ENCODE measurements around the gene LSM4. TPM values are rescaled to one million over a fixed set of nuclear protein-coding genes. Genes with fewer than 3 reads are reported as not detected.

LSM4 gene
- total and polyA plus RNA-seq, 2 of the 13 experiments (the other 11 are each of a cell fraction or from before 2014, with no cell fraction given): 65.8 to 166 TPM

GRCh38 chr19:18340990-18341868, 18.4 kb upstream of the LSM4 start (continued):
- TF ChIP-seq EP300 (IDR thresholded peaks at IDR 0.05; ENCODE audit: low read depth in 2 of 2, low read length in 2 of 2) (0 out of 4 replicates have a peak, but pooled peaks of 1 of the 2 experiments have one; percentile 15), EP300 (CRISPR knock-in tag; IDR thresholded peaks at IDR 0.05; ENCODE audit: borderline replicate concordance) (no peak), NONO (IDR thresholded peaks at IDR 0.05) (no peak), NONO (CRISPR knock-in tag; conservative IDR thresholded peaks at IDR 0.05) (peak; percentile 79; the same call in 1 of the 2 replicates), AKNA (CRISPR knock-in tag; IDR thresholded peaks at IDR 0.05; ENCODE audit: borderline replicate concordance) (no peak), BORCS8-MEF2B (CRISPR knock-in tag; IDR thresholded peaks at IDR 0.05) (peak; percentile 83), PATZ1 (CRISPR knock-in tag; IDR thresholded peaks at IDR 0.05) (peak; percentile 99), MYC (CRISPR knock-in tag; IDR thresholded peaks at IDR 0.05; ENCODE audit: borderline replicate concordance) (peak; percentile 81), BCL6 (CRISPR knock-in tag; IDR thresholded peaks at IDR 0.05) (peak; percentile 18; the same call in 1 of the 2 replicates), ZNF136 (CRISPR knock-in tag; IDR thresholded peaks at IDR 0.05; ENCODE audit: low read depth) (no peak), POGZ (CRISPR knock-in tag; IDR thresholded peaks at IDR 0.05) (no peak), NCOR1 (IDR thresholded peaks at IDR 0.05; ENCODE audit: borderline replicate concordance, low read length) (peak; percentile 75; the same call in 1 of the 2 replicates), FOXJ3 (CRISPR knock-in tag; IDR thresholded peaks at IDR 0.05; ENCODE audit: borderline replicate concordance) (0 out of 2 replicates have a peak, but pooled peaks have one; percentile 22), ZNF441 (CRISPR knock-in tag; IDR thresholded peaks at IDR 0.05; ENCODE audit: borderline replicate concordance) (no peak)
